Body of pancreas (tissue), 4 donors: ENCODE results near the gene ZNF33A.

Experiments used
- CTCF ChIP-seq, 7 experiments: fragments of 450-650 bp in 4 of 7; fragments of 200-600 bp in 3 of 7; sonication (generic) in 3 of 7; IDR thresholded peaks; one replicate each; pipeline ENCODE4 v1.5.1; 2016 to 2019; ENCODE audit warnings: antibody characterized with exemption in 7 of 7
- POLR2A ChIP-seq, 3 donors: fragments of 450-650 bp; IDR thresholded peaks; one replicate each; pipeline ENCODE4 v1.6.1; 2016; ENCODE audit warnings: antibody characterized with exemption in 3 of 3, mild to moderate bottlenecking in 2 of 3

- no peak for TF ChIP-seq CTCF (IDR thresholded peaks at IDR 0.05)
- TF ChIP-seq POLR2A (IDR thresholded peaks at IDR 0.05): no peak
These were observed 37.2 kb downstream of the ZNF33A start for GRCh38 chr10:38047666-38048065.
